ENCODE measurements around the gene IL17C.

The IL17C gene

GRCh38 chr16:88628512-88628974 lies 9.8 kb upstream of the IL17C start:
- DNase-seq (ENCODE audit: low read depth): no peak

GRCh38 chr16:88629835-88630234 lies 8.5 kb upstream of the IL17C start:
- DNase-seq (ENCODE audit: low read depth): no peak

GRCh38 chr16:88630433-88630832 lies 7.9 kb upstream of the IL17C start:
- DNase-seq (ENCODE audit: low read depth): no peak

GRCh38 chr16:88630941-88631340 lies 7.4 kb upstream of the IL17C start:
- DNase-seq (ENCODE audit: low read depth): no peak

GRCh38 chr16:88631384-88631783 lies 7.0 kb upstream of the IL17C start:
- DNase-seq (ENCODE audit: low read depth): no peak

- DNase-seq (ENCODE audit: low read depth): no peak
Measured at GRCh38 chr16:88631920-88632586, 6.3 kb upstream of the IL17C start.

GRCh38 chr16:88632587-88632930 lies 5.8 kb upstream of the IL17C start:
- DNase-seq (ENCODE audit: low read depth): no peak

GRCh38 chr16:88633684-88634140 lies 4.7 kb upstream of the IL17C start:
- DNase-seq (ENCODE audit: low read depth): peak; percentile 66

GRCh38 chr16:88634141-88634993 lies 4.0 kb upstream of the IL17C start:
- DNase-seq (ENCODE audit: low read depth): peak; percentile 51

- DNase-seq (ENCODE audit: low read depth): no peak
Measured at GRCh38 chr16:88634994-88635670, 3.2 kb upstream of the IL17C start.

- DNase-seq (ENCODE audit: low read depth): no peak
Measured at GRCh38 chr16:88635671-88636319, 2.6 kb upstream of the IL17C start.

- DNase-seq (ENCODE audit: low read depth): no peak
Measured at GRCh38 chr16:88636488-88637265, 1.7 kb upstream of the IL17C start.

GRCh38 chr16:88639231-88640038 lies 1.1 kb downstream of the IL17C start:
- DNase-seq (ENCODE audit: low read depth): no peak

- DNase-seq (ENCODE audit: low read depth): no peak
Measured at GRCh38 chr16:88640039-88640495, 1.7 kb downstream of the IL17C start.

- DNase-seq (ENCODE audit: low read depth): no peak
Measured at GRCh38 chr16:88640498-88641247, 2.3 kb downstream of the IL17C start.

- DNase-seq (ENCODE audit: low read depth): no peak
Measured at GRCh38 chr16:88642881-88643643, 4.7 kb downstream of the IL17C start.

- no peak for DNase-seq (ENCODE audit: low read depth)
Measured at GRCh38 chr16:88643644-88643932, 5.2 kb downstream of the IL17C start.

- no peak for DNase-seq (ENCODE audit: low read depth)
Measured at GRCh38 chr16:88645455-88645854, 7.1 kb downstream of the IL17C start.

- DNase-seq (ENCODE audit: low read depth): no peak
Measured at GRCh38 chr16:88645941-88646340, 7.6 kb downstream of the IL17C start.

All from stimulated activated CD8-positive, alpha-beta memory T cell treated with anti-CD3 and anti-CD28 coated beads, Interleukin-12 subunit alpha, Interleukin-12 subunit beta, amount 100 ng/mL, for 4 hours (primary cell).